UCSD-AML1 (cell line): ENCODE measurements around the gene ZDHHC8.

Experiments
- DNase-seq: peaks from one replicate; lab custom pipeline; 2025; ENCODE audit not compliant: unreplicated experiment; lab: John Stamatoyannopoulos, UW

The ZDHHC8 gene

DNA sequence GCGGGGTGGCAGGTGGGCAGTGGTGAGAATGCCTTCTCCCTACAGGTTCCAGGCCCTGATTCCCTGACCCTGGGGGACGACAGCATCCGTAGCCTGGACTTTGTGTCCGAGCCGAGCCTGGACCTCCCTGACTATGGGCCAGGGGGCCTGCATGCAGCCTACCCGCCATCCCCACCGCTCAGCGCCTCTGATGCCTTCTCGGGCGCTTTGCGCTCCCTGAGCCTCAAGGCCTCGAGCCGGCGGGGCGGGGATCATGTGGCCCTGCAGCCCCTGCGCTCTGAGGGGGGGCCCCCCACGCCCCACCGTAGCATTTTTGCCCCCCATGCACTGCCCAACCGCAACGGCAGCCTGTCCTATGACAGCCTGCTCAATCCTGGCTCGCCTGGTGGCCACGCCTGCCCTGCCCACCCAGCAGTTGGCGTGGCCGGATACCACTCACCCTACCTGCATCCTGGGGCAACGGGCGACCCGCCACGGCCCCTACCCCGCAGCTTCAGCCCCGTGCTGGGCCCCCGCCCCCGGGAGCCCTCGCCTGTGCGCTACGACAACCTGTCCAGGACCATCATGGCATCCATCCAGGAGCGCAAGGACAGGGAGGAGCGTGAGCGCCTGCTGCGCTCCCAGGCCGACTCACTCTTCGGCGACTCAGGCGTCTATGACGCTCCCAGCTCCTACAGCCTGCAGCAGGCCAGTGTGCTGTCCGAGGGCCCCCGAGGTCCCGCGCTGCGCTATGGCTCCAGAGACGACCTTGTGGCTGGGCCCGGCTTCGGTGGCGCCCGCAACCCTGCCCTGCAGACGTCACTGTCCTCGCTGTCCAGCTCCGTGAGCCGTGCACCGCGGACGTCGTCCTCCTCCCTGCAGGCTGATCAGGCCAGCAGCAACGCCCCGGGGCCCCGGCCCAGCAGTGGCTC, 11.4 kb downstream of the ZDHHC8 start:
- DNase-seq: no peak

DNA sequence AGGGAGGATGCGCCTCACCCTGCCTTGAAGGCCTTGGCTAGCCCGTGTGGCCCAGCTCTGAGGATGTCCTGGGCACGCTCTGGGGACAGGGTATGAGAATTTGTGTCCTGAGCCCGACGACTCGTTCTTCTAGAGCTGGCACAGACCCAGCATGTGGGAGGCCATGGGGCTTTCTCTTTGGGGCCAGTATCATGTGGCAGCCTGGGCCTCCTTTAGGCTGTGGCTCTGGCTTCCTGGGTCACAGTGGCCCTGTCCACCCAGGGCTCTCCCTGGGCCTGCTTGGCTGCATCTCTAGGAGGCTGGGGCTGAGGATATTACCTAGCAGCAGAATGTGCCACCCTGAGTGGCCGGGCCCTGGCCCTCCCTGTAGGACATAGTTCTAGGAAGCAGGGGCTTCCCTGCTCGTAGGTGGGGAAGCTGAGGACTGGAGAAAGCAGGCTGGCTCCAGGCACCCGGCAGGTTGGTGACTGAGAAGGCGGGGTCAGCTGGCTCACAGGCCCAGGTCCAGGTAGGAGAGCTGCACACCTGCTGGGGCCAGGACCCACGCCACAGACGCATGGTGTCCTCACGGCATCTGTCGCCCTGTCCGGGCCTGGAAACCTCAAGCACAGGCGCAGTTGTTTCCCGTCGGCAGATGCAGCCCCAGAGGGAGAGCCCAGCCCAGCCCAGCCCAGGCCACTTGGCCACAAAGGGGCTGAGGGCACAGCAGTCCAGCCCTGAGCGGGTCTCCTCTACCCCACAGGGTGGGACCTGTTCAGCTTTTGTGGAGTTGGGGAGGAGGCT, 12.5 kb downstream of the ZDHHC8 start:
- no peak for DNase-seq

DNA sequence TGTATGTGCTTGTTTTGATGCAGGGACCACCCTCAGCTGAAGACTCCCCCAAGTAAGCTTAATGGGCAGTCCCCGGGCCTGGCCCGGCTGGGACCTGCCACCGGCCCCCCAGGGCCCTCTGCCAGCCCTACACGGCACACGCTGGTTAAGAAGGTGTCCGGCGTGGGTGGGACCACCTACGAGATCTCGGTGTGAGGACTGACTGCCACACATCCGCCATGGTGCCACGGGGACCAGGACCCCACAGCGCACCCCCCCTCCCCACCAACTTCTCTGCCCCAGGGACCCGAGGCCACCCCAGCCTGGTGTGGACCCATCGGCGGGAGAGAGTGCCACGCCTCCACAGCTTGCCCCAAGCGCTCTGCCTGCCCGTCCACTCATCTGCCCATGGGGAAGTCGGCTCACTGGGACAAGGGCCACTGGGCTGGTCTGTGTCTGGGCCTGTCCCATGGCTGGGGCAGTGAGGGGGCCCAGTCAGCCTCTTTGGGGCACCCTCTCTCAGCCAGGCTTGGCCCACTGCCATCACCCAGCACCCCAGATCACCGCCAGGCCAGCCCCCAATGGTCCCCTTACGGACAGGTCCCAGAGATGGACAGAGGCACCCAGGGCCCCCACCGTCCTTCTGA, 13.7 kb downstream of the ZDHHC8 start:
- no peak for DNase-seq

DNA sequence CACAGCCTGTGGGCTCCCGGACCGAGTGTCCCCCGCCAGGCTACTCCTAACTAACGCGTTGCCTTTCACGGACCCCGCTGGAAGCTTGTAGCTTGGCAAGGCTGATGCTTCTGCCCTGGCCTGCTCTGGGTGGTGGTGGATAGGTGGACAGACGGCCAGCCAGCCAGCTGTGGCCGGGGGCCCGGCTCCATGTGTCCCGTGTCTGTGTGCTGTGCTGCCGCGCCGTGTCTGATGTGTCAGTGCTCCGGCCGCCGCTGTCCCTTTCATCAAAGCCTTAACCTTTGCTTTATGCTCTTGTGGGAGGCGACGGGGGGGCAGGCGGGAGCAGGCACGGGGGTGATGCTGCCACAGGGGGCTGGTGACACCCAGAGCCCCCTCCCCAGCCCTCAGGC, 14.2 kb downstream of the ZDHHC8 start:
- DNase-seq: no peak

DNA sequence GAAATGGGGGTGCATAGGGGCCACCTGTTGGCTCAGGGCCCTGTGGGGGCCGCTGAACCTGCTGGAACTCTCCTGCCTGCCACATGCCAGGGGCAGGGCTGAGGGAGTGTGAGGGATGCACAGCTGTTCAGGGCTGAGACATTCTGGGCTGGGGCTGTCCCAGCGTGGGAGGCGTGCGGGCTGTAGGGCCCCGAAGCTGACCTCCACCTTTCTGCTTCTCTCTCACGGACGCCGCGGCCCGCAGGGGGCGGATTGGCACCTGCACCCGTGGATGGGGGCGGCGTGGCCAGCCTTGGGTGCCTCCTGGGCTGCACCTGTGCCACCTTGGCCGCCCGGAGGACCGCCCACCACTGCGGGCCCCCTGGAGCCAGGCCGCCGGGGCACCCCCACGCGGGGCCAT, 15.2 kb downstream of the ZDHHC8 start:
- no peak for DNase-seq

DNA sequence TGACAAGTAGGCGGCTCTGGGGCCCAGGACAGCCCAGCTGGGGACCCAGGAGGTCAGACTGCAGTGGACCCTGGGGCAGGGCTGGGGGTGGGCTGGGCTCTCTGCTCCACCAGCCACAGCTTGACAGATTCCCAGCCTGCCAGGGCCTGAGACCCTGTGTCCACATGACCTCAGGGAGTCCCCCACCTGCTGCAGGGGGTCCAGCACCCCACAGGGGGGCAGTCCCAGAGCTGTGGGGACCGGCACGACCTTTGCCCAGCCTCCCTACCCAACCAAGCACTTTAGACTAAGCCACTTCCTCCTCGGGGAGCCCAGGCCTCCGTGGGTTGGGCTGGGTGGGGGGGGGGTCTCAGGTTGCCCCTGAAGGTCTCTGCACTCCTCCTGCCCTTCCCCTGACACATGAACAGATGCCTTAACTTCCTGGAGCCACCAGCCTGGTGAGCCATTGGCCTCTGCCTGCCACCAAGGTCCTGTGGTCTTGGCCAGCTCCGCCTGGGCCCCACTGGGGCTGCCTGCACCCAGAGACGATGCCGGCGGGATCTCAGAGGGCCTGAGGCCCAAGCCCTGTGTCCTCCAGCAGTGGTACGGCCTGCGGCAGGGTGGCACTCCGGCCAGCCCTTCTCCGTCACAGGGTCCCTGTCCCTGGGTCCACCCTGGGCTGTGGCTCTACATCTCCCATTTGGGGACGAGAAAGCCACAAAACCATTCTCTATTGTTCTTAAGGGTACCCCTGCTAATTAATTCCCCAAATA, 15.8 kb downstream of the ZDHHC8 start:
- DNase-seq: no peak

DNA sequence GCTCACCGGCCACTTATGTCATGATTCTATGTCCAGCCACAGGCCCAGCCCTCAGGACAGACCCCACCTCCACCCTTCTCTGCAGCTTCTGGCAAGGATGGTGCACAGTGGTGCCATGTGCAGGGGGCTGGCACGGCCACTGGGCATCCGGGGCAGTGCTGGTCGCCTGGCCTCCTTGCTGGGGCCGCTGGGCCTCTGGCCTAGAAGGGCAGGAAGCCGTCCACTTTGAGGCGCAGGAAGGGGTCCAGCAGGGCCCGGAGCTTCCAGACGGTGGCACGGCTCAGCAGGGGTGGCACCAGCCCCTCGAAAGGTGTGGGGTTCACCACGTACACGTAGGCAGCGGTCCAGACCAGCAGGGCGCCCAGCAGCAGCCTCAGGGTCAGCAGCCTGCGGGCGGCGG, 16.8 kb downstream of the ZDHHC8 start:
- DNase-seq: no peak

DNA sequence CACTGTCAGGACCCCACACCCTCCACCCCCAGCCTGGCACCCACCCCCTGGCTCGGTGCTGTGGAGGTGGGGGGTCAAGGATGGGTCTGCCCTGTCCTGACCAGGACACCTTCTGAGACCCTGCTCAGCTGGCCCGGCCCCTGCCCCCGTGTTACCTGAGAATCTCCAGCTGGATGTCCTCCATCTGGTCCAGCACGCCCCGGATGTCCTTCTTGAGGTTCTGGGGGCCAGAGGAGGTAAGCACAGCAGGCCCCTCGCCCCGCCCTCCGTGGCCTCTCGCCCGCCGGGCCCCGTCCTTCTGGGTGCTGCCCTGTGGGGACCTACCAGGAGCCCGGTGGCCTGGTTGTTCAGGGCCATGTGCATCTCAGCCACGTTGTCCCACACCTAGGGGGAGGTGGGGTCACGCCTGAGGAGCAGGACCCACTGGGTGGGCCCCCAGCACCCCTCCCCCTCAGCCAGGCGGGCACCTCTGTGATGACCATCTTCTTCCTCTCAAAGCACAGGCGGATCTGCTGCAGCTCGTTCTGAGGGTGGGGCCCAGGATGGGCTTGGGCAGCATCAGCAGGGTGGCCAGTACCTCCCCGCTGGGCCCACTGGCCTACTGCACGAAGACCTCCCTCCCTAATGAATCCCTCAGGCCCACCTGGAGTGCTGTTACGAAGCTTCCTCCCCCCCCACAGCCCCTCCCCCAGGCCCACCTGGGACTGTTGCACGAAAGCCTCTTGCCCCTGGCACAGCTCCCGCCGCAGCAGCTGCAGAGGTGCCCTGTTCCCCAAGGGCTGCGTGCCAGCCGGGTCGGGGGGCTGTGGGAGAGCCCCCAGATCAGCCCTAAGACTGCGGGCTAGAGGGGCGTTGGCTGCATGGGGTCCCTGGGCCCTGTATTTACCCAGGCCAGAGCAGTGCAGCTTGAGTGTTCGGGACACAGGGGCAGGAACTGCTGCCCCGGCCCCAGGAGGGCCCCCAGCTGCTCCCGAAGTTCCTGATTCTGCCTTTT, 17.9 kb downstream of the ZDHHC8 start:
- no peak for DNase-seq

DNA sequence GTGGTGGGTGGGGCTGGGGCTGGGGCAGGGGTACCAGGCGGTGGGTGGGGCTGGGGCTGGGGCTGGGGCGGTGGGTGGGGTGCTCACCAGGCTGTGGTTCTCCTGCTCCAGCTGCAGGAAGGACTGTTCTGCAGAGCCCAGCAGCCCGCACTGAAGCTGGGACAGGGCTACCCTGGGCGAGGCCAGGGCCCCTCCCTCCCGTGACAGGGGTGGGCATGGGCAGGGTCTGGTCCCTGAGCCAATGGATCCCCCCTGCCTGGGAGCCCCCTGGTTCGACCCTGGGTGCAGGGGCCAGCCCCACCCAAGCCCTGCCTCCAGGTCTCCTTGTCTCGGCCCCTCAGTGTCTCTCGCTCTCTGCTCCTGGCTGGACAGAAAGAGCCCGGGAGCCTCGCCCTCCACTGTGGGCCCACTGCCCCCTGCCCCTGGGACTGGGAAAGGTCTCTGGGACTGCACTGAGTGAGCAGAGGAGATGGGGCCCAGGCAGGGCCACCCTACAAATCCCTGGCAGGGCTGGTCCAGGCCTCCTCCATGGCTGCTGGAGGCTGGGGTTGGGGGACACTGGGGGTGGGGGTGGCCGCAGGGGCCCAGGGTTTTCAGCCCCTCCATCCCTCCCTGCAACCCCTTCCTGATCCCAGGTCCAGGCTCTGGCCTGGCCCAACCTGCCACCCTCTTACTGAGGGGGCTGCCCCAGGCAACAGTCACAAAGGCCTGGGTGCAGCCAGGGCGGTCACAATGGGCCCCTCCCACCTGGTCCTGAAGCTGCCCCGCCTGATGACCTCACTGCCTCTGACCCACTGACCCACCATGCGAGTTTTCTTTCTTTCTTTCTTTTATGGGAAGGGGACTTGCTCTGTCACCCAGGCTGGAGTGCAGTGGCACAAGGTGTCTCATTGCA, 19.0 kb downstream of the ZDHHC8 start, which contains the start of gene CCDC188:
CCDC188 (minus strand) TSS at position 675 of the 895 bp plus-strand sequence; CDS start at position 606, 69 bp downstream.
- DNase-seq: no peak

DNA sequence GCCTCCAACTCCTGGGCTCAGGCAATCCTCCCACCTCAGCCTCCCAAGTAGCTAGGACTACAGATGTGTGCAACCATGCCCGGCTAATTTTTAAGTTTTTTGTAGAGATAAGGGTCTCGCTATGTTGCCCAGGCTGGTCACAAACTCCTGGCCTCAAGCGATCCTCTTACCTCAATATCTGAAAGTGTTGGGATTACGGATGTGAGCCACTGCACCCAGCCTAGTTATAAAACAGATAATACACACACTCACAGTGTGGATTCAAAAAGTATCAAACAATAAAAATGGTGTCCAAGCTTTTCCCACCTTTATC, 19.6 kb downstream of the ZDHHC8 start:
- no peak for DNase-seq

DNA sequence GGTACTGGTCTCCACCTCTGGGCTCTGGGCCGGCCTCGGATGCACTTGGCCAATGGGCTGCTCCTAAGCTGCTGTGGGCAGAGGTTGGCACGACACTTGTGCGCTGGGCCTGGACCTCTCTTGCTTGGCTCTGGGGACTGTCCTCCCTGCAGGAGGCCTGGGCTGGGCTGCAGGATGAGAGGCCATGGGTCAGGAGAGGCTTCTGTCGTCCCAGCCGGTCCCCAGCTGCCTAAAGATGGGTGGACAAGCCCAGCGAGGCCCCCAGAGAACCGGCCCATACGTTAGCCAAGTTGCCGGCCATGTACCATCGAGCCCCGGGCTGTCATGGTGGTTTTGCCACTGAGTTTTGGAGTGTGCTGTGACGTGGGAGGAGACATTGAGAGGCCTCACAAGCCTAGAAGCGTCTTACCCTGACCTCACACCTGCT, 20.9 kb downstream of the ZDHHC8 start:
- no peak for DNase-seq

DNA sequence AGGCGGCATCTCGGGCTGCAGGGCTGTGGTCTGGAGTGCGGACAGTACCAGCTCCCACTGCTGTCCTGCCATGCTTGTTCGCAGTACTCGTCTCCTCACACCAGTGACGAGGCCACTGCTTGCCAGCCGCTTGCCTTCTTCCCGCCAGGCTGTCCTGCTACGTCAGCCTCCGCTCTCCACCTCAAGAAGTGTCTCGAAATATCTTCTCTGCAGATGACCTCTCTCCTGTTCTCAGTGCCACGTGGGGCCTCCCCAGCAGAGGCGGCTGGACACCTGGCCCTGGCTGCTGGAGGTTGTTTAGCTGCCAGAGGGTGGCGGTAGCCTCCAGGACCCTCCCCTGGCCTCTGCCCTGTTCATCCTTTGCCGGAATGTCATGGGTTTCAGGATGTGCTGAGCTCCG, 22.3 kb downstream of the ZDHHC8 start:
- DNase-seq: no peak

DNA sequence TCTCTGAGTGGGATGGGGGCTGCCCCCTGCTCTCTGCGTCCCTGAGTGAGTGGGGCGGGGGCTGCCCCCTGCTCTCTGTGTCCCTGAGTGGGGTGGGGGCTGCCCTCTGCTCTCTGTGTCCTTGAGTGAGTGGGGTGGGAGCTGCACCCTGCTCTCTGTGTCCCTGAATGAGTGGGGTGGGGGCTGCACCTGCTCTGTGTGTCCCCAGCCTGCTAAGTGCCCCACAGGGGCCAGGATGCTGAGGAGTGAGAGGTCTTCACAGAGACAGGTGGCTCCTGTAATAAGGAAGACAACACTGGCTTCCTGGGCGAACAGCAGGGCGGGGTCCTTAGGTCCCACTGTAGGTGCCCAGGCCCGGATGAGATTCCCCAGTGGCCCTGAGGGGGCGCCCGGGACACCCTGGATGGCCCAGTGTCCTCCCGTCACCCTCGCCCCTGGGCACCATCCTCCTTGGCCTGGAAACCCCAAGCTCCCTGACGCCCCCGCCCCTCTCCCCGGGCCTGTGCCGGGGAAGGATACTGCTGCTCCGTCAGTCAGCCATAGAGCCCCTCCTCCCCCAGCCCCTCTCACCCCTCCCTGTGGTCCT, 23.1 kb downstream of the ZDHHC8 start:
- peak; percentile 50 for DNase-seq

DNA sequence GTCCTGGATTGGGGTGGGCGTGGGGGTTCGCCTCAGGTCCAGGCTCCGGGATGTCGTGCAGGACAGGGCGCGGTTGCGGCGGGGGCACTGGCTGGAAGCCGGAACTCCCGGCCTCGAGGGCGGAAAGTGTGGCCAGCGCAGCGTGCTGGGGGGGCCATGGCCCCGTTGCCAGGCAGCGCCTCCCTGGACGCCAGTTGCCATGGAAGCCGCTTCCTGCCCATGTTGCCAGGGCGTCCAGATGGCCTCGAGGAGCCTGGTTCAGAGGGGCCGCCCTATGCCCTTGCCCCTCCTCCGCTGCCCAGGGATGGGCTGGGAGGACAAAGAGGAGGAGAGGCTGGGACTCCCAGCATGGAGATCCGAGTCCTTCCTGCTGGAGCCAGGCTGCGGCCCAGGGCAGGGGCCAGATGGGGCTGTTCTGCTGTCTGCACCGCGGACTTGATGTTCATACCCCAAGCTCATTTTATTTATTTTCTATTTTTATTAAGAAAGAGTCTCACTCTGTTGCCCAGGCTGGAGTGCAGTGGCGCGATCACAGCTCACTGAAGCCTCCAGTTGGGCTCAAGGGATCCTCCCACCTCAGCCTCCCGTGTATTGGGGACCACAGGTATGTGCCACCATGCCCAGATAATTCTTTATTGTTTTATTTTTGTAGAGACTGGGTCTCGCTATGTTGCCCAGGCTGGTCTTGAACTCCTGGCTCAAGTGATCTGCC, 23.9 kb downstream of the ZDHHC8 start:
- peak; percentile 82 for DNase-seq

DNA sequence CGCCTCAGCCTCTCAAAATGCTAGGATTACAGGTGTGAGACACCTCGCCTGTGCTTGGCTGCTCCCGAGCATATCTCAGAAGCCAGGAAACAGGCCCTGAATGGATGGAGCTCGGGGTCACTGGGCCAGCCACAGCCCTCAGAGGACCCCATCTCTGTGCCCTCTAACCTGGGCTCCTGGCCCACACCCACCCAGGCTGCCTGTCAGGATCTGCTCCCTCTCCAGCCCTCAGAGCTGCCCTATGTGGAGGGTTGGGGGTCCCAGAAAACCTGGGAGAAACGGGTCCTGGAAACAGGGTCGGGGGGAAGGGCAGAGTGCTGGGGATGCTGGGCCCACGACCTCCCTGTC, 24.4 kb downstream of the ZDHHC8 start:
- no peak for DNase-seq

DNA sequence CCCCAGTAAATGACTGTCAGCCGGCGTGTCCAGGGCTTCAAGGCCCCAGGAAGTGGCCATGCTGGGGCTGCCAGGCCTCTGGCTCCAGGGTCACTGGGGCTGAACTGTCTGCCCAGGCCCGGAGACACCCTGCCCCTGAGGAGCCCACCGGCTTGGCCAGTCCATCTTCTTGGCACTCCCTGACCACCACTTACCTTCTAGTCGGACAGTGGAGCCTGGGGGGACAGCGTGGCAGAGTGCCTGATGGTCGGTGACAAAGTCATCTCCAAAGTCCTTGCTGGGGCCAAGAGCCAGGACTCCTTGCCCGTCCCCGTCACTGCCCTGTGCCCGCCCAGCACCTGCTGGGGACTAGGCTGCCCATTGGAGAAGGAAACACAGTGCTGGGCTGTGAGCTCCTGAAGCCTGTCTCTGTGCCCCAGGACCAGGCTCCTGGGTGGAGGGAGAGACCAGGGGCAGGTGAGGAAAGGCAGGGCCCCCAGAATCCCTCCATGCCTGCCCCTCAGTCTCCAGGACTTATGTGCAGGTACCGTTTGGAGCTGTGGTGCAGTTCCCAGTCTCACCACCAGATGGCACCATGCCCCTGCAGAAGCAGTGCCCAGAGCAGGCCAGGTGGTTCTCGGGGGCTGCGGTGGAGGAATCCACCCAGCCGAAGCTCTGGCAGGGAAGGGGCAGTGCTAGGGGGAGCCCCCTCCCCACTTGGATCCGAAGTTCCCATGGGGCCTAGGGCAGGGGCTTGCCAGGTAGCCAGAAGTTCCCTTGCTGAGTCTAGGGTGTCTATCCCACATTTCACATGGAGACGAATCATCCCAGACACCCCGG, 25.2 kb downstream of the ZDHHC8 start:
- DNase-seq: peak; percentile 79
